Measurements from ENCODE around the gene OR4F15. TPM values are rescaled to one million over a fixed set of nuclear protein-coding genes. Genes with fewer than 3 reads are reported as not detected.

The OR4F15 gene
- polyA plus RNA-seq, 10 donors: 0.10 TPM; not detected in 9

- no peak for DNase-seq
Observed at GRCh38 chr15:101803676-101804075, 8.3 kb upstream of the OR4F15 start.

DNA sequence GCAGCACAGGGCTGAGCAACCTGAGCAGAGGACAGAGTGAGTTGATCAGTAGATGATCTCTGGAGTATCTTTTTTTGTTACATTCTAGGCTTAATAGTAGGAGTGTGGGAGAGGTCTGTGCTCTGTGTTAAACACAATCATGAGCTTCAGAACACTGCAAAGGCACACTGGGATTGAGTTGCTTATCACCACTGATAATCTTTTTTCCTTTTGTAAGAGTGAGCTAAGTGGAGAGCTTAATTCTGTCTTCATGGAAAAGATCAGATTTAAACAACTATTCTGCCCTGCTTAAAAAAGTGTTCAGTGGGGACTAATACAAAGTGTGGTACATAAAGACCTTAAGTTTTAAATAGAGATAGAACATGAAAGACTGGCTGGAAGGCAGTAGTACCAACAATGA is 7.6 kb upstream of the OR4F15 start:
- no peak for DNase-seq

- DNase-seq: no peak
Observed at GRCh38 chr15:101804941-101805340, 7.1 kb upstream of the OR4F15 start.

DNA sequence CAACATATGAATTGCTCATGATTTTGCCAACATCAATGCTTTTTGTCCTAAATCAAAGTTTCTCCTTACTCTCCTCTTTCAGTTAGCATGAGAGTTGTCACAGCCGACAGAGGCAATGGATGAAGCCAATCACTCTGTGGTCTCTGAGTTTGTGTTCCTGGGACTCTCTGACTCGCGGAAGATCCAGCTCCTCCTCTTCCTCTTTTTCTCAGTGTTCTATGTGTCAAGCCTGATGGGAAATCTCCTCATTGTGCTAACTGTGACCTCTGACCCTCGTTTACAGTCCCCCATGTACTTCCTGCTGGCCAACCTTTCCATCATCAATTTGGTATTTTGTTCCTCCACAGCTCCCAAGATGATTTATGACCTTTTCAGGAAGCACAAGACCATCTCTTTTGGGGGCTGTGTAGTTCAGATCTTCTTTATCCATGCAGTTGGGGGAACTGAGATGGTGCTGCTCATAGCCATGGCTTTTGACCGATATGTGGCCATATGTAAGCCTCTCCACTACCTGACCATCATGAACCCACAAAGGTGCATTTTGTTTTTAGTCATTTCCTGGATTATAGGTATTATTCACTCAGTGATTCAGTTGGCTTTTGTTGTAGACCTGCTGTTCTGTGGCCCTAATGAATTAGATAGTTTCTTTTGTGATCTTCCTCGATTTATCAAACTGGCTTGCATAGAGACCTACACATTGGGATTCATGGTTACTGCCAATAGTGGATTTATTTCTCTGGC is 6.2 kb upstream of the OR4F15 start:
- DNase-seq: no peak

DNA sequence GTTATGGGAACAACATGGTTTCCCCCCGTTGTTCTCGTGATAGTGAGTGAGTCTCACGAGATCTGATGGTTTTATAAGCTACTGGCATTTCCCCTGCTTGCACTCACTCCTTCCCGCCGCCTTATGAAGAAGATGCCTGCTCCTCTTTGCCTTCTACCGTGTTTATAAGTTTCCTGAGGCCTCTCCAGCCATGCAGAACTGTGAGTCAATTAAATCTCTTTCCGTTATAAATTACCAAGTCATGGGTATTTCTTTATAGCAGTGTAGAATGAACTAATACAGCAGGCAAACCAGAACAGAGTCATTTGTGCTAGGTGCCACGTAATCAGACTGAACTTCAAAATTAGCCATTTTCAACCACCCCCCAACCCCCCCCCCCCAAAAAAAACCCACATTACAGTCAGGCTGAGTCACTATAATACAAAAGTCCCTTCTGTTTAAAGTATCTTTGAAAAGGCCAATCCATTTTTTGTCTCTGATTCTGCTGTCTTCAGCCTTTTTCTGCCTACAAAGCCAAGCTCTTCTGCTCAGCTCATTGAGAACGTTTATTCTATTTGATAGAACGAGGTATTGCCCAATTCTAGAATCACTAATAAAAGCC is 4.6 kb upstream of the OR4F15 start:
- DNase-seq: peak in 1 of 3 donors; percentile 11

DNA sequence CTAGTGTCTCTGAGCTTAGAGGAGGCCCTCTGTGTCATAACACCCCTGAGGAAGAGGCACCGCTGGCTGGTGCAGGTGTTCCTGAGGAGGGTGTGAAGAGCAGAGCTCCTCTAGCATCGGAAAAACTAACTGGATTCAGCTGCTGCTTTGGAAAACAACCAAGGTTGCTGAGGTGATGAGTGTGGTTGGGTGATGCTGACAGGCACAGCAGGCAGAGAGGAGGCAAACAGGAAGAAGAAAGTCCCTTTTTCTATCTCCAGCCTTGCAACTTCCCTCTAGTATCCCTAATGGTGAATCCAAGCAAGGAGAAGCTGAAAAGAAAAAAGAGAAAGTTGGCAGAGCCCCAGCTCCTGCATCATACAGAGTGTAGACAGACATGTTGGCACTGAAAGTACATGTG is 3.8 kb upstream of the OR4F15 start:
- peak in 1 of 3 donors; percentile 2 for DNase-seq

DNA sequence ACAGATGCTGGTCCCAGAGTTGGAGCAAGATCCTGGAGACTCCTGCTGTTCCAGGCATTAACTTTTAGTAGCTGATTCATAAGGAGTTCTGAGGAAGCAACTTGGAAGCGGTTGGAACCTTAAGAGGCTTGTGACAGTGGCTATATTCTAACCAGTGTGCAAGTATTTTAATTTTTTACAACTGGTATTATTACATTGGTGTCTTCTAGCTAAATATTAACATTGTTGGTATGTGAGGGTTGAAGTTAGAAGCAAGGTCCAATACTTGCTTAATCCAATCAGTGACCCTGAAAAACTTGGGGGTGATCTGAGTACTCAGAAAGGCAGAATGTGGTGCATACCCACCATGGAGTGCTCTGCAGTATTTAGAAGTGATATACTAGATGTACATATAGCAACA is 1.5 kb upstream of the OR4F15 start:
- DNase-seq: no peak

DNA sequence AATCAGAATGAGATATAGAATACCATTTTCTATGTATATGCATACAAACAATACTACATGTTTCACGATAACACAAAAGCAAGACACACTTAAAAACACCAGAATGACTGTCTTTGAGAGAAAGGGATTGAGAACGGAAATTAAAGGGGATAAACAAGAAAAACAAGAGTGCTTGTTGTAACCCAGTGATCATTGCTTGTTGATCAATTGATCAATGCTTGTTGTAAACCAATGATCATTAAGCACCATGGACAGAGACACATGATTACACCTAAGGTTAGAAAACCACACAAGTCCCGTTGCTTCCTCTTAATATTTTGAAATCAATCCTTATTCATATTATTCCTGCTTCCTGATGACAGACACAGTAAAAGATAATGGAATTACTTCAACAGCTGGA is 1.1 kb upstream of the OR4F15 start:
- peak in 2 of 3 donors; percentile 3 to 9 for DNase-seq

DNA sequence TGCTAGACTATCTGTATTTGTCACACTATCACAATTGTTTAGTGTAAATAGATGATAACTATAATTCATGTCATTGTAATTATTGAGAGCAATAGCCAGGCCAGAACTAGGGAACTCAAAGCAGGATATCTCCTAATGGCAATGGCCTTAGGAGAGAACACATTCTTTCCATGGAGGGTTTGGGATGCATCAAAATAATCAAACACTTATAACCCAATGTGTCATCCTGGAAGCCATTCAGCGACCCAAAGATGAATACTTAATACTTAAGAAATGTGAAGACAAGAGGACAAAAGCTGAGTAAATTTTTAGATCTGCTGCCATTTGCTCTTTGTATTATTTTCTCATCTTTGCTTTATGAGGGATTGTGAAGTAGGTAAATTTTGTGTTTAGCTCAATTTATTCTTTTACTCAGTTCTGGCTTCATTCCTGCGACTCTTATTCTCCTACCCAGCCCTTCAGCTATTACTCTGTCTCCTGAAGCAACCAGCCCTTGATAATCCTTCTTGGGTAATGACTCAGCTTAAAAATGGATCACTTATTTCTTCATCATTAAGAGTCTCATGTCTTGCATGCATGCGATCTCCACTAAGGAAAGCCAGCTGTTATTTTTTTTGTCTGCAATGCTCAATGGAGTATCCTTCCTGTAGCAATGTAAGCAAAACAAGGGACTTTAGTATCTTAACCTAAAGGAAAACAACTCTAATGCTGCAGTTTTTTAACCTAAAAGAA is 2.0 kb downstream of the OR4F15 start:
- DNase-seq: no peak

DNA sequence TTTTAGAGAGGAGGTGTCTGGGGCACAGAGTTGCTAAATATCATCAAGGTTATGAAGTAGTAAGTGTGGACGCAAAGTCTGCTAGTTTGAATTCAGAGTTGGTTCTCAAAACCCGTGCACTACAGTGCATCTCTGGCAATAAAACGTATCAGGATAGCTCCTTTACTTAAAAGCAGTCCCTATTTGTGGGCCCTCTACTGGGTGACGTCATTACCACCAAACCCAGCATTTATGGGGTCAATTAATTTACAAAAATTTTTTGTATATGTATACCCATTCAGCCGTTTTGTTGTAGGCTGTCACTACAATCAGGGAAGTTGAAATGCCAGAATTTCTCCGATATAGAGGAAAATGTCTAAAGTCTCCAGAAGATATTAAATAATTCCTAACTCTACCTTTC is 8.8 kb downstream of the OR4F15 start:
- DNase-seq: no peak

DNA sequence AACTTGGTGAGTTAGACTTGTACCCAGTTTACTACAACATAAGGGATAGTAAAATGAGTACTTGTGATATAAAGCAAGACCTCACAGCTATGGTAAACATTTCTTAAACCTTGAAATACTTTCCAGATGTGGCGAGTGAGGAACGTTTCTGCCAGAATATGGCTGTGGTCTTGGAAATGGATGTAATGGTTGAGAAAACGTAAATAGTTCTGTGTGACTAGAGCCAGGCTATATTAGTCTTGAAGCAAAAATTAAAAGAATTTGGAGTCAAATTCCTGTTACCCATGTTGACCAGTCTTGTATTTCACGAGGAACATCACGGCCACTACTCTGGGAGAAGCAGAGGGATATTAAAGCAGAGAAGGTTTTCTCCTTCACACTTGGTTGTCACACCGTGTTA is 15.3 kb downstream of the OR4F15 start:
- DNase-seq: peak in 1 of 3 donors; percentile 1

GRCh38 chr15:101828774-101829173 is 16.8 kb downstream of the OR4F15 start:
- DNase-seq: no peak

GRCh38 chr15:101841656-101842055 is 29.7 kb downstream of the OR4F15 start:
- DNase-seq: no peak

GRCh38 chr15:101844916-101845315 is 32.9 kb downstream of the OR4F15 start:
- DNase-seq: no peak

GRCh38 chr15:101852356-101852755 is 40.4 kb downstream of the OR4F15 start:
- DNase-seq: no peak

Other genes starting within 250 kb of the OR4F15 start
- gene TM2D3, start 159.8 kb upstream of the OR4F15 start, polyA plus RNA-seq (ENCODE audit: insufficient read length in 10 of 10): 10 to 100 TPM; 35.6 to 48.0 (median 40.2) TPM
- 10 to 100 TPM; 14.0 to 24.3 (median 18.9) TPM for gene TARS3, start 87.7 kb upstream of the OR4F15 start, polyA plus RNA-seq (ENCODE audit: insufficient read length in 10 of 10)
- gene OR4F6, start 8.7 kb upstream of the OR4F15 start, polyA plus RNA-seq (ENCODE audit: insufficient read length in 10 of 10): not detected